Activated T-cell treated with anti-CD3 and anti-CD28 coated beads for 4 hours (primary cell): Measurements from ENCODE around the gene SYTL4.

Experiments used
- DNase-seq: peaks from one replicate; pipeline ENCODE4 v3.0.0-alpha.2; 2020

The SYTL4 gene

GRCh38 chrX:100647095-100647494 is 84.8 kb downstream of the SYTL4 start:
- no peak for DNase-seq

- DNase-seq, result no peak
Observed at GRCh38 chrX:100645106-100645505, 86.8 kb downstream of the SYTL4 start.

GRCh38 chrX:100643956-100644860 is 87.7 kb downstream of the SYTL4 start, which contains the start of gene SRPX2:
Gene SRPX2 (plus strand): TSS chrX:100644199. CDS start chrX:100646323, 2,124 bp downstream.
- no peak for DNase-seq

GRCh38 chrX:100643212-100643611 is 88.7 kb downstream of the SYTL4 start:
- DNase-seq, result no peak

- no peak for DNase-seq
Observed at GRCh38 chrX:100642290-100642689, 89.6 kb downstream of the SYTL4 start.

- peak; percentile 55 for DNase-seq
Observed at GRCh38 chrX:100636321-100636991, 95.5 kb downstream of the SYTL4 start, which contains the start of gene TSPAN6. Gene TSPAN6 (minus strand): TSS chrX:100636806. CDS start chrX:100636694, 112 bp downstream.

GRCh38 chrX:100635989-100636320 is 96.0 kb downstream of the SYTL4 start:
- no peak for DNase-seq

GRCh38 chrX:100635040-100635439 is 96.9 kb downstream of the SYTL4 start:
- no peak for DNase-seq

GRCh38 chrX:100625985-100626491 is 105.9 kb downstream of the SYTL4 start:
- no peak for DNase-seq
